Activated CD4-positive, alpha-beta T cell treated with anti-CD3 and anti-CD28 coated beads, Interleukin-2, amount 10 ng/mL, durations not matched to agents 24 days and 14 days (primary cell): ENCODE data around the gene CHDH. TPM values are rescaled to one million over a fixed set of nuclear protein-coding genes. Genes with fewer than 3 reads are reported as not detected.

ENCODE experiments used
- DNase-seq: peaks from one replicate; pipeline ENCODE4 v3.0.0; 2022
- H3K27ac Mint-ChIP-seq: one replicate; pipeline ENCODE4 v1.8.0; 2022; ENCODE audit warnings: mild to moderate bottlenecking, mixed read lengths
- H3K27me3 Mint-ChIP-seq: one replicate; pipeline ENCODE4 v1.8.0; 2022; ENCODE audit warnings: mixed read lengths
- H3K36me3 Mint-ChIP-seq: one replicate; pipeline ENCODE4 v1.8.0; 2022; ENCODE audit warnings: low read depth, mild to moderate bottlenecking, mixed read lengths
- H3K4me1 Mint-ChIP-seq: one replicate; pipeline ENCODE4 v1.8.0; 2021; ENCODE audit warnings: mixed read lengths
- H3K4me3 Mint-ChIP-seq: one replicate; pipeline ENCODE4 v1.8.0; 2022; ENCODE audit warnings: mild to moderate bottlenecking, moderate library complexity, mixed read lengths
- H3K9me3 Mint-ChIP-seq: one replicate; pipeline ENCODE4 v1.8.0; 2021; ENCODE audit warnings: mixed read lengths
- intact Hi-C: fragments of 100-400 bp; cut with micrococcal nuclease; formaldehyde crosslinking; loops from one replicate; pipeline ENCODE4 v1.15.1; 2023
- total RNA-seq: library from RNA; stranded (reverse); gene quantifications from 2 replicates; pipeline ENCODE4 v1.2.3, GENCODE V29; 2022

Gene CHDH
- total RNA-seq, 1 donor from 2014 or later = 0.75 TPM

GRCh38 chr3:53803816-53804695 is 42.2 kb downstream of the CHDH start:
- no peak overlapping the region for H3K27ac Mint-ChIP-seq
- no peaks in the 10 kb centered on the region for H3K9me3 Mint-ChIP-seq
- H3K36me3 Mint-ChIP-seq = no peaks in the 10 kb centered on the region
- H3K27me3 Mint-ChIP-seq = no peaks in the 10 kb centered on the region
- no peak for DNase-seq
- H3K4me3 Mint-ChIP-seq = no peak overlapping the region
- no peaks in the 10 kb centered on the region for H3K4me1 Mint-ChIP-seq
- intact Hi-C loops = no loop called here

GRCh38 chr3:53803124-53803815 is 42.9 kb downstream of the CHDH start:
- H3K4me1 Mint-ChIP-seq = no peaks in the 10 kb centered on the region
- no peaks in the 10 kb centered on the region for H3K36me3 Mint-ChIP-seq
- no peaks in the 10 kb centered on the region for H3K27me3 Mint-ChIP-seq
- DNase-seq = no peak
- intact Hi-C loops = no loop called here
- H3K9me3 Mint-ChIP-seq = no peaks in the 10 kb centered on the region
- H3K4me3 Mint-ChIP-seq = no peak overlapping the region
- no peak overlapping the region for H3K27ac Mint-ChIP-seq

GRCh38 chr3:53802256-53802880 is 43.9 kb downstream of the CHDH start:
- intact Hi-C loops = no loop called here
- H3K4me1 Mint-ChIP-seq = no peaks in the 10 kb centered on the region
- H3K4me3 Mint-ChIP-seq = no peak overlapping the region
- DNase-seq = no peak
- H3K9me3 Mint-ChIP-seq = no peaks in the 10 kb centered on the region
- peaks cover 2% of the 10 kb centered on the region for H3K27me3 Mint-ChIP-seq
- no peak overlapping the region for H3K27ac Mint-ChIP-seq
- H3K36me3 Mint-ChIP-seq = no peaks in the 10 kb centered on the region

- no peaks in the 10 kb centered on the region for H3K4me1 Mint-ChIP-seq
- no peak overlapping the region for H3K4me3 Mint-ChIP-seq
- peaks cover 3% of the 10 kb centered on the region for H3K27me3 Mint-ChIP-seq
- no peak overlapping the region for H3K27ac Mint-ChIP-seq
- intact Hi-C loops = no loop called here
- no peak for DNase-seq
- H3K9me3 Mint-ChIP-seq = no peaks in the 10 kb centered on the region
- H3K36me3 Mint-ChIP-seq = no peaks in the 10 kb centered on the region
Observed at GRCh38 chr3:53801319-53801718, 44.9 kb downstream of the CHDH start.

DNA sequence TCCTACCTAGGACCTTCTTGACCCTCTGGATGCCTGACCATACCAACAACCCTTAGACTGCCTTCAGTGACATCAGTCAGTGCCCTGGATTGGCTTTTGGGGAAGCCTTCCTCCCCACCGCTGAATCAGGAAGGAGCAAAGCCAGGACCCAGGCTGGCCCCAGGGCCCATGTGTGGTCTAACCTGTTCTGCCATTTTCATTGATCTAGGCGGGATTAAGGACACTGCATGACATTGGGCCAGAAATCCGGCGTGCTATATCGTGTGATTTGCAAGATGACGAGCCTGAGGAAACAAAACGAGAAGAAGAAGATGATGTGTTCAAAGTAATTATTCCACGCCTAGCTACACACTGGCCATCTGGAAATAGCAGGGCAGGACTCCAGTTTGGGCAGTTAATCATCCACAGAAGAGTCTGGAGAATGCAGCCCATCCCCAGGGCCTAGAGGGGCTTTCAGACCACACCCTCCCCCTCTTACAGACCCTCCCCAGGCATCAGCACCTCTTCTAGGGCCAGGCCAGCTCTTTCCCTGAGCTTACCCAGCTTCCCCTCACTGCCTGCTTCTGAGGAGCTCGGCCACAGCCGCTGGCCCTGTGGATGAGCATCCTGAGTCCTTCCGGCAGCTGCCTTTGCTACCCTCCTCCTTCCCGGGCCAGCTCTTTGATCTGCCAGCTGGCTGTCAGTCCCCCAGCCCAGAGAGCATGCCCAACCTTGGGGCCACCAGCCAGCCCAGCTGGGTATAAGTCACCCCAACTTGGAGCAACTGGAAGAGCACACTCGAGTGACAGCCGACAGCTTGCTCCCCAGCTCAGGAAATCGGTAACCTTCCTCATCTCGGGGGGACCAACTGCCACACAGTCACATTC is 45.9 kb downstream of the CHDH start:
- Mint-ChIP-seq H3K4me1 (no peaks in the 10 kb centered on the region), H3K9me3 (no peaks in the 10 kb centered on the region)
- intact Hi-C loops = no loop called here

GRCh38 chr3:53799338-53799865 is 46.8 kb downstream of the CHDH start:
- H3K27me3 Mint-ChIP-seq = peaks cover 9% of the 10 kb centered on the region
- no peaks in the 10 kb centered on the region for H3K4me1 Mint-ChIP-seq
- no peak overlapping the region for H3K4me3 Mint-ChIP-seq
- DNase-seq = no peak
- no peak overlapping the region for H3K27ac Mint-ChIP-seq
- no peaks in the 10 kb centered on the region for H3K36me3 Mint-ChIP-seq
- H3K9me3 Mint-ChIP-seq = no peaks in the 10 kb centered on the region
- intact Hi-C loops = no loop called here

More for the DNA sequence above, 45.9 kb downstream of the CHDH start:
- Mint-ChIP-seq H3K36me3 (no peaks in the 10 kb centered on the region), H3K27me3 (peaks cover 6% of the 10 kb centered on the region), H3K4me3 (no peak overlapping the region), H3K27ac (no peak overlapping the region)
- DNase-seq = no peak

DNA sequence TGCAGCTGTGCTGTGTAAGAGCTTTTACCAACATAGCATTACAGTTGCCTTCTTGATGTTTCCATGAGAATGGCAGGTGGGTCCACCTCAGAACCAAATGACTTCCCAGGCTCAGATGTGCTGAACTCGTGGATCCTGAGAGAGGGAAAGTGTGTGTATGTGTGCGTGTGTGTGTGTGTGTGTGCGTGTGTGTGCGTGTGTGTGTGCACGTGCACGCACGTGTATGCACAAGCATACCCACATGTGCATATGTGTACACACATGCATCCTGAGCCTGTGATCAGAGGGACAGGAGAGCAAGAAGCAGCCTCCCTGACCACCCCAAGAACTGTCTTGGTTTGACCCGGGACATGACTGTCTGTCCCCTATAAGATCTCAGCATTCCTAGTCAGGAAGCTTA is 48.1 kb downstream of the CHDH start:
- intact Hi-C loops = no loop called here
- DNase-seq = no peak
- H3K9me3 Mint-ChIP-seq = no peaks in the 10 kb centered on the region
- no peak overlapping the region for H3K4me3 Mint-ChIP-seq
- peaks cover 10% of the 10 kb centered on the region for H3K27me3 Mint-ChIP-seq
- H3K27ac Mint-ChIP-seq = no peak overlapping the region
- H3K36me3 Mint-ChIP-seq = no peaks in the 10 kb centered on the region
- no peaks in the 10 kb centered on the region for H3K4me1 Mint-ChIP-seq

DNA sequence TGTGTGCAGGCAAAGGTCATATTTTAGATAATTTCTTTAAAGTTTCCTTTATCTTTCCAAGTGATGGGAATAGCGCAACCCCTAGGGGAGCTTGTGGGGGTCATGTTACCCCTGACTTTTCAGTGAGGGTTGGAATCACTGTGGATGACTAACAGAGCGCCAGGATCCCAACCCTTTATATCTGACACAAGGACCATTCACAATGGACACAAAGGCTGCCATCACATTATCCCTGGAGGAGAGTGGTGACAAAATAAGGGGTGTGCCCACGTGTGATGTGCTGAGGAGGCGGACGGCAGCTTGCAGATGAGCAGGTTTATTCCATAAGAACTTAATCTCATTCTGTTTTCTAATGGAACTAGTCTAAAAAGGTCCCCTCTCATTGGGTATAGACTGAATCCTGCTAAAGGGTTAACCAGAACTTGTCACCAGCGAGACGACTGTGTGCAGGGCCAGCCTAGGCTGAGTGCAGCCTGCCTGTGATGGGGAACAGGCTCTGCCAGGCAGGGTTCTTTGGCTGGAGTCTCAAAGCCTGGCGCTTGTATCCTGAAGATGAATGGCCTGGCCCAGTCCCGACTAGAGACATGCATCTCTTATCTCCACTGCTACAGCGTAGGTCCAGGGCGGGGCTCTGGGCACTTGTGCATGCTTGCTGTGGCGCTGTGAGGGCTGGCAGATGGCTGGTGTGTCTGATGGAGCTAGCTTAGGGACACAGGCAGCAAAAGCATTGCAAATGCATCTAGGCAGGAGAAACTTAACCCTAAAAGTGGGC is 50.2 kb downstream of the CHDH start:
- peaks cover 10% of the 10 kb centered on the region for H3K27me3 Mint-ChIP-seq
- no peak overlapping the region for H3K27ac Mint-ChIP-seq
- intact Hi-C loops = no loop called here
- H3K4me1 Mint-ChIP-seq = no peaks in the 10 kb centered on the region
- H3K4me3 Mint-ChIP-seq = no peak overlapping the region
- H3K9me3 Mint-ChIP-seq = no peaks in the 10 kb centered on the region
- DNase-seq = no peak
- no peaks in the 10 kb centered on the region for H3K36me3 Mint-ChIP-seq

DNA sequence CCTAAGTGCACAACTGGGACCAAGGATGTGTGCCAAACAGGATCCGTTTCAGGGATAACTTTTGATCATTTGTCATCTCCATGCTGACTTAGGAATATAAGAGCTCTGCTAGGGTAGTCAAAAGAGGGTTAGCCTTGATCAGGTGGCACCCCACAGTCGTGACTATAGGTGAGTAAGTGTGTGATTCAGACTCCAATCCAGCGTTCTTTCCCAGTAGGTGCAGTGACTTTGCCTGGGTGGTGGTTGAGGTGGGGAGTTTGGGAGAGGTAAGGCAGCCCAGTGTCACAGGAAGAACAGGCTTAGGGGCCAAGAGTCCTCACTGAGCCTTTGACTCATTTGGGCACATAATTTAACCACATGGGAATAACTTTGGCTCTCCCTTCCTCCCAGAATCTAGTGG is 51.0 kb downstream of the CHDH start:
- H3K27ac Mint-ChIP-seq = no peak overlapping the region
- H3K27me3 Mint-ChIP-seq = peaks cover 10% of the 10 kb centered on the region
- H3K4me1 Mint-ChIP-seq = no peaks in the 10 kb centered on the region

DNA sequence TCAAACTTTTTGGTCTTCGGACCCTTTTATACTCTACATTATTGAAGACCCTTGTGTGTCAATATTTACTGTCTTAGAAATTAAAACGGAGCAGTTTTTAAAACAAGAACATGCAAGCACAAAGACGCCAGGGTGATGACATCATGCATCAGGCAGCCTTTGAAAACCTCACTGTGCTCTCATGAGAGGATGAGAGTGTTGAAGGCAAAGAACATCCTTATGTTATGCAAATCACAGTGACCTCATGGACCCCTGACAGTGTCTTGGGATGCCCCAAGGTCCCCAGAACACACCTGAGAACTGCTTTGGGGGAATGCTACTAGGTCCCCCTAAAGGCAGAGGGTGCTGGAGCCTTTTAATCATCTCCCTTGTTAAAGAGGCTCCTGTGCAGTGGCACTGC is 51.6 kb downstream of the CHDH start:
- H3K27ac Mint-ChIP-seq = no peak overlapping the region
- H3K4me3 Mint-ChIP-seq = no peak overlapping the region
- intact Hi-C loops = no loop called here
- no peak for DNase-seq
- peaks cover 10% of the 10 kb centered on the region for H3K27me3 Mint-ChIP-seq
- no peaks in the 10 kb centered on the region for H3K4me1 Mint-ChIP-seq
- H3K36me3 Mint-ChIP-seq = no peaks in the 10 kb centered on the region
- H3K9me3 Mint-ChIP-seq = no peaks in the 10 kb centered on the region

More for the DNA sequence above, 51.0 kb downstream of the CHDH start:
- Mint-ChIP-seq H3K4me3 (no peak overlapping the region), H3K36me3 (no peaks in the 10 kb centered on the region), H3K9me3 (no peaks in the 10 kb centered on the region)
- DNase-seq = no peak
- intact Hi-C loops = no loop called here

GRCh38 chr3:53792866-53793265 is 53.4 kb downstream of the CHDH start:
- intact Hi-C loops = no loop called here

GRCh38 chr3:53791317-53791716 is 54.9 kb downstream of the CHDH start:
- H3K4me3 Mint-ChIP-seq = no peak overlapping the region
- H3K36me3 Mint-ChIP-seq = no peaks in the 10 kb centered on the region
- intact Hi-C loops = no loop called here
- DNase-seq = no peak
- no peaks in the 10 kb centered on the region for H3K4me1 Mint-ChIP-seq
- H3K27me3 Mint-ChIP-seq = peaks cover 8% of the 10 kb centered on the region
- H3K27ac Mint-ChIP-seq = no peak overlapping the region
- H3K9me3 Mint-ChIP-seq = no peaks in the 10 kb centered on the region

More at GRCh38 chr3:53792866-53793265, 53.4 kb downstream of the CHDH start:
- no peak for DNase-seq
- no peaks in the 10 kb centered on the region for H3K36me3 Mint-ChIP-seq
- no peak overlapping the region for H3K4me3 Mint-ChIP-seq
- no peaks in the 10 kb centered on the region for H3K4me1 Mint-ChIP-seq
- no peak overlapping the region for H3K27ac Mint-ChIP-seq
- no peaks in the 10 kb centered on the region for H3K9me3 Mint-ChIP-seq
- H3K27me3 Mint-ChIP-seq = peaks cover 10% of the 10 kb centered on the region

- Mint-ChIP-seq H3K4me1 (no peaks in the 10 kb centered on the region), H3K27me3 (peaks cover 5% of the 10 kb centered on the region), H3K4me3 (no peak overlapping the region), H3K27ac (no peak overlapping the region), H3K9me3 (no peaks in the 10 kb centered on the region), H3K36me3 (no peaks in the 10 kb centered on the region)
- DNase-seq = no peak
- intact Hi-C loops = no loop called here
Observed at GRCh38 chr3:53790470-53790869, 55.7 kb downstream of the CHDH start.
